NB4 (cell line): ENCODE measurements around the gene LAMTOR5.

Source experiments
- DNase-seq: peaks from one replicate; pipeline ENCODE4 v3.0.0; 2010; ENCODE audit warnings: low read depth
- H3K4me3 ChIP-seq: one replicate; pipeline ENCODE4 v1.5.1; 2011; ENCODE audit warnings: mild to moderate bottlenecking, low read depth, low read length, moderate library complexity
- CTCF ChIP-seq: IDR thresholded peaks from one replicate; pipeline ENCODE4 v1.5.1; 2012; ENCODE audit warnings: low read depth, low read length
- MAX ChIP-seq: IDR thresholded peaks from 2 replicates; pipeline ENCODE4 v1.6.1; 2011; ENCODE audit warnings: low read depth, low read length
- MYC ChIP-seq: IDR thresholded peaks from 2 replicates; pipeline ENCODE4 v1.6.1; 2011; ENCODE audit warnings: low read depth, low read length
- POLR2A ChIP-seq: IDR thresholded peaks from 2 replicates; pipeline ENCODE4 v1.6.1; 2011; ENCODE audit warnings: mild to moderate bottlenecking; ENCODE audit not compliant: insufficient read length; ENCODE audit errors: extremely low read depth

Gene LAMTOR5

GRCh38 chr1:110450929-110451328, 43.4 kb upstream of the LAMTOR5 start, which contains the start of gene PROK1:
Gene PROK1 (plus strand): TSS chr1:110451149. CDS start chr1:110451217, 68 bp downstream.
- DNase-seq: no peak
- no peak within 1 kb of the TSS for H3K4me3 ChIP-seq
- TF ChIP-seq POLR2A: no peak
- TF ChIP-seq MYC: no peak
- TF ChIP-seq CTCF: no peak
- TF ChIP-seq MAX: no peak

- DNase-seq: no peak
- no peak overlapping the region for H3K4me3 ChIP-seq
- TF ChIP-seq CTCF (no peak), POLR2A (no peak), MYC (no peak), MAX (no peak)
Measured at GRCh38 chr1:110449661-110450651, 42.5 kb upstream of the LAMTOR5 start.

GRCh38 chr1:110444561-110444960, 37.1 kb upstream of the LAMTOR5 start:
- TF ChIP-seq MAX (no peak), POLR2A (no peak), MYC (no peak), CTCF (no peak)
- H3K4me3 ChIP-seq: no peak overlapping the region
- DNase-seq: no peak

- no peak overlapping the region for H3K4me3 ChIP-seq
- no peak for TF ChIP-seq CTCF
- no peak for TF ChIP-seq MAX
- TF ChIP-seq POLR2A: no peak
- no peak for TF ChIP-seq MYC
- DNase-seq: peak; percentile 45
Measured at GRCh38 chr1:110443451-110443850, 36.0 kb upstream of the LAMTOR5 start.

- TF ChIP-seq MYC (no peak), CTCF (no peak), MAX (no peak), POLR2A (no peak)
Measured at GRCh38 chr1:110441888-110442287, 34.4 kb upstream of the LAMTOR5 start.

More at GRCh38 chr1:110441888-110442287, 34.4 kb upstream of the LAMTOR5 start:
- no peak overlapping the region for H3K4me3 ChIP-seq
- no peak for DNase-seq
